ENCODE measurements around the gene P3R3URF. TPM values are rescaled to one million over a fixed set of nuclear protein-coding genes. Genes with fewer than 3 reads are reported as not detected.

P3R3URF gene
- total and polyA plus RNA-seq, 12 donors = not detected

DNA sequence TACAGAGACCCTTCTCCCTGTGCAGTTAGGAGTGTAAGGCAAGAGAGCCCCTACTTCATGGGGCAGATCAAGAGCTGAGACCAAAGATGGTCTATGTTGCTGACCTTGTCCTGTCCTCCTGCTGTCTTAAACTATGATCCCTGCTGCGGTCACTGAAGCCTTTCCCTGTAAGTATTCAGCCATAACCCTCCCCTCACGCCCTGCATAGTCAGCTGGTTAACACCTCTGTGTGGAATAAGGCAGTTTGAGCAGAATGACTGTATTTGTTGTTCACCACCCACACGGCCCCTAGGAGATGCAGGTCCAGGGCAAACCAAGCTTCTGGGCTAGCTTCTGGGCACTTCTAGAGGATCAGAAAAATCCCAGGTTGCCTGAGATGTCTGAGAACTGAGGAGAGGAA lies 1.0 kb downstream of the P3R3URF start:
- Histone ChIP-seq H3K27me3 (no peaks in the 10 kb centered on the region), H3K36me3 (replicated peaks in 1 of 2) (no peaks in the 10 kb centered on the region), H3K27ac (peak overlapping the region in 4 of 5 donors; percentile 70 to 92 (median 78)), H3K4me3 (peak overlapping the region in 1 of 4 donors; percentile 24), H3K9me3 (replicated peaks in 1 of 3) (no peaks in the 10 kb centered on the region), H3K4me1 (replicated peaks in 1 of 2) (peaks cover 24 to 40% of the 10 kb centered on the region in 2 donors)
- 70 to 79% (median 78%) methylated on average over 3 of the region's 3 CpGs for WGBS, 4 donors
- peak in 1 of 7 donors; percentile 29 for DNase-seq
- intact Hi-C loops (cut with DNase I) = no loop called here
- TF ChIP-seq, protein P1, sequence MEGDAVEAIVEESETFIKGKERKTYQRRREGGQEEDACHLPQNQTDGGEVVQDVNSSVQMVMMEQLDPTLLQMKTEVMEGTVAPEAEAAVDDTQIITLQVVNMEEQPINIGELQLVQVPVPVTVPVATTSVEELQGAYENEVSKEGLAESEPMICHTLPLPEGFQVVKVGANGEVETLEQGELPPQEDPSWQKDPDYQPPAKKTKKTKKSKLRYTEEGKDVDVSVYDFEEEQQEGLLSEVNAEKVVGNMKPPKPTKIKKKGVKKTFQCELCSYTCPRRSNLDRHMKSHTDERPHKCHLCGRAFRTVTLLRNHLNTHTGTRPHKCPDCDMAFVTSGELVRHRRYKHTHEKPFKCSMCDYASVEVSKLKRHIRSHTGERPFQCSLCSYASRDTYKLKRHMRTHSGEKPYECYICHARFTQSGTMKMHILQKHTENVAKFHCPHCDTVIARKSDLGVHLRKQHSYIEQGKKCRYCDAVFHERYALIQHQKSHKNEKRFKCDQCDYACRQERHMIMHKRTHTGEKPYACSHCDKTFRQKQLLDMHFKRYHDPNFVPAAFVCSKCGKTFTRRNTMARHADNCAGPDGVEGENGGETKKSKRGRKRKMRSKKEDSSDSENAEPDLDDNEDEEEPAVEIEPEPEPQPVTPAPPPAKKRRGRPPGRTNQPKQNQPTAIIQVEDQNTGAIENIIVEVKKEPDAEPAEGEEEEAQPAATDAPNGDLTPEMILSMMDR (IDR thresholded peaks at IDR 0.05) = no peak
- TF ChIP-seq POLR2A (IDR thresholded peaks at IDR 0.05) = no peak

DNA sequence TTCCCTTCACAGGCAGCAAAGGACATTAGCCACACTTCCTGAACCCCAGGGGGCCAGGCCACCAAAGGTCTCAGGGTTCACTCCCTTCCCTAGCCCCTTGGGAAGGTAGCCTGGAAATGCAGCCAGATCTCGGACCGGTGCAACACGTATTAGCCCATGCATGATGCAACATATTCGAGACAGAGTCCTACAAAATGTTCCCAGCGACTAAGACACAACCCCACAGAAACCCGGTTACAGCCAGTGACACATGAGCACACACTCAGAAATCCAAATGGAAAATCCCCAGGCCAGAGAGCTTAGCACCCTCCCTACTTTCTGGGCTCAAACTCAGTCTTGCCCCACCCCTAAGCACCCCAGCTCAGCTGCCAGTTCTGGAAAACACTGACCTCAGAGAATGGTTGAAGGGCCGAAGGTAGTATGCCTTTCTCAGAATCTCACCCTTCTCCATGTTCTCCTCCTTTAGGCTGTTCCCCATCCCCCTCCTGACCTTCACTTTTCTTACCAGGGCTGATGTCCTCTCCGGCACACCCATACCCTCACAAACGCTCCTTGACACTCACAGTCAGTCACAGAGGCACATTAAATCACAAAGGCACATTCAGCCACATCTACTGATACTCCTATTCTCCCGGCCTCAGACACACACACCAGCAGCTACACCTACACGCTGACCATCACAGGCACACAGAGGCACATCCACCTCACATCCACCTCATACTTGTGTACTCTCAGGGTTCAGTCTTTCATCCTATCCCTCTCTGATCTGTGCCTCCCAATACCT lies 1.6 kb downstream of the P3R3URF start, which contains the start of gene TSPAN1:
TSPAN1 (plus strand) TSS at position 640 of the 784 bp plus-strand sequence. CDS start 6,021 bp downstream, outside the sequence.
- H3K4me3 ChIP-seq = peak within 1 kb of the TSS in 1 of 4 donors; percentile 24
- TF ChIP-seq, protein P1 (IDR thresholded peaks at IDR 0.05) = no peak
- TF ChIP-seq POLR2A (IDR thresholded peaks at IDR 0.05) = peak in 1 of 2 donors; percentile 76
- intact Hi-C loops (cut with DNase I) = loop anchor here in 1 of 2 donors (5.0 kb wide), 1 partner anchor 37 kb away; no protein-coding TSS in a partner anchor

DNA sequence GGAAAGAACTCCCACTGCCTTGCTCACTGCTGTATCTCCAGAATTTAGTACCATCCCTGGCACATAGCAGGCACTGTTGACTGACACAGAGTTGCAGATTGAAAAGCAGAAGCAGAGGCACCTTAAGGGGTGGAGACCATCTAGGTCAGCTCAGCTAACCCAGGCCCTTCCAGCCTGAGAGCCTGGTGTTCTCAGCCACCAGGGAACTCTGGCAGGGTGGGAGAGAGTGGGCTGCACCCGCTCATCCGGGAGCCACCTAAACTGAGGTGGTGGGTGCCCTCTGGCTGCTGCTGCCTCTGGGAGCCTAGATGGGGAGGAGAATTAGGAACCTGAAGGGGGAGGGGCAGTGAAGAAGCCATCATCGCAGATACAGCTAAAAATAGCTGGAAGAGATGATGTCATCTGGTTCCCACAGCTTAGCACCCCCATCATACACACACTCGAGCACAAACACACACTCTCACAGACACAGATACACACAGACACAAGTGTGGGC lies 2.9 kb downstream of the P3R3URF start:
- 8 to 46% (median 42%) methylated on average over 2 to 4 of the region's 4 CpGs for WGBS, 4 donors
- DNase-seq = no peak
- no peak overlapping the region for H3K4me3 ChIP-seq
- H3K27ac ChIP-seq = peak overlapping the region in 1 of 5 donors; percentile 92
- no peaks in the 10 kb centered on the region for H3K9me3 ChIP-seq (replicated peaks in 1 of 3)
- TF ChIP-seq, protein P1 (IDR thresholded peaks at IDR 0.05) = no peak
- no peak for TF ChIP-seq POLR2A (IDR thresholded peaks at IDR 0.05)
- no peaks in the 10 kb centered on the region for H3K36me3 ChIP-seq (replicated peaks in 1 of 2)
- peaks cover 24 to 43% of the 10 kb centered on the region in 2 donors for H3K4me1 ChIP-seq (replicated peaks in 1 of 2)
- no peaks in the 10 kb centered on the region for H3K27me3 ChIP-seq
- intact Hi-C loops (cut with DNase I) = loop anchor here in 1 of 2 donors (5.0 kb wide), 1 partner anchor 36 kb away; no protein-coding TSS in a partner anchor

More for the DNA sequence above, 1.6 kb downstream of the P3R3URF start, which contains the start of gene TSPAN1:
- peak; percentile 63 to 89 (median 82) for DNase-seq
- Histone ChIP-seq H3K36me3 (replicated peaks in 1 of 2) (no peaks in the 10 kb centered on the region), H3K27me3 (no peaks in the 10 kb centered on the region), H3K27ac (peak within 1 kb of the TSS; percentile 58 to 92 (median 77)), H3K9me3 (replicated peaks in 1 of 3) (no peaks in the 10 kb centered on the region), H3K4me1 (replicated peaks in 1 of 2) (peaks cover 24 to 41% of the 10 kb centered on the region in 2 donors)
- 32 to 46% (median 40%) methylated on average over 5 to 11 of the region's 11 CpGs for WGBS, 4 donors

DNA sequence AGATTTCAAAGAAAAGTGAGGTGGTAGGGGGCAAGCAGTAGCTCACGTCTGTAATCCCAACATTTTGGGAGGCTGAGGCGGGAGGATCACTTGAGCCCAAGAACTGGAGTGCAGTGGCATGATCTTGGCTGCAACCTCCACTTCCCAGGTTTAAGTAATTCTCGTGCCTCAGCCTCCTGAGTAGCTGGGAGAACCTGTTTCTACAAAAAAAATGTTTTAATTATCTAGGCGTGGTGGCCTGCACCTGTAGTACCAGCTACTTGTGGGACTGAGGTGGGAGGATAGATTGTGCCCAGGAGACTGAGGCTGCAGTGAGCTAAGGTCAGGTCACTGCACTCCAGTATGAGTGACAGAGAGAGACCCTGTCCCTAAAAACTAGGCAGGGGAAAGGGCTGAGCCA lies 4.0 kb downstream of the P3R3URF start:
- TF ChIP-seq POLR2A (IDR thresholded peaks at IDR 0.05) = no peak
- TF ChIP-seq, protein P1 (IDR thresholded peaks at IDR 0.05) = no peak
- Histone ChIP-seq H3K9me3 (replicated peaks in 1 of 3) (no peaks in the 10 kb centered on the region), H3K4me1 (replicated peaks in 1 of 2) (peaks cover 24 to 45% of the 10 kb centered on the region in 2 donors), H3K27me3 (no peaks in the 10 kb centered on the region), H3K36me3 (replicated peaks in 1 of 2) (no peaks in the 10 kb centered on the region), H3K27ac (no peak overlapping the region), H3K4me3 (no peak overlapping the region)
- intact Hi-C loops (cut with DNase I) = loop anchor here in 1 of 2 donors (5.0 kb wide), 1 partner anchor 35 kb away; no protein-coding TSS in a partner anchor
- 80 to 96% (median 95%) methylated on average over 4 of the region's 4 CpGs for WGBS, 4 donors
- DNase-seq = no peak
